CD8-positive, alpha-beta memory T cell (primary cell): Measurements from ENCODE around the gene MBD3. TPM values are rescaled to one million over a fixed set of nuclear protein-coding genes. Genes with fewer than 3 reads are reported as not detected.

Source experiments
- CTCF ChIA-PET: fragments of 350-600 bp; sonication (Branson Sonifier 250); formaldehyde crosslinking; loops from one replicate; lab custom pipeline; 2021; ENCODE audit warnings: antibody characterized with exemption; lab: Charles Lee
- POLR2A ChIA-PET: fragments of 350-600 bp; sonication (Branson Sonifier 250); formaldehyde crosslinking; loops from one replicate; lab custom pipeline; 2021; ENCODE audit warnings: antibody characterized with exemption; lab: Charles Lee
- DNase-seq, 5 donors: peaks; one replicate each; pipeline versions ENCODE4 v3.0.0 to v3.0.0-alpha.2; 2020 to 2022; ENCODE audit warnings: mixed read lengths in 1 of 5
- H3K27ac ChIP-seq: one replicate; pipeline ENCODE4 v1.7.0; 2013; ENCODE audit warnings: low read depth, mild to moderate bottlenecking, low read length, moderate library complexity
- H3K27me3 ChIP-seq: 2 replicates; pipeline ENCODE4 v1.7.0; 2013; ENCODE audit warnings: low read length, mild to moderate bottlenecking; ENCODE audit not compliant: insufficient read depth, poor library complexity, severe bottlenecking
- H3K36me3 ChIP-seq: 2 replicates; pipeline ENCODE4 v1.7.0; 2013; ENCODE audit warnings: mild to moderate bottlenecking, low read length, moderate library complexity; ENCODE audit not compliant: insufficient read depth
- H3K4me1 ChIP-seq: 2 replicates; pipeline ENCODE4 v1.7.0; 2013; ENCODE audit warnings: mild to moderate bottlenecking, low read length, moderate library complexity; ENCODE audit not compliant: insufficient read depth
- H3K4me3 ChIP-seq: 2 replicates; pipeline ENCODE4 v1.7.0; 2013; ENCODE audit warnings: mild to moderate bottlenecking, low read length
- H3K9me3 ChIP-seq: 2 replicates; pipeline ENCODE4 v1.7.0; 2013; ENCODE audit warnings: mild to moderate bottlenecking, low read length
- H3K27ac Mint-ChIP-seq, 8 donors: one replicate each; pipeline ENCODE4 v1.8.0; 2020 to 2021; ENCODE audit warnings: mixed read lengths in 8 of 8, mild to moderate bottlenecking in 6 of 8, inconsistent platforms in 3 of 8, moderate library complexity in 3 of 8
- H3K27me3 Mint-ChIP-seq, 2 donors: one replicate each; pipeline ENCODE4 v1.8.0; 2020 to 2021; ENCODE audit warnings: mixed read lengths in 2 of 2, mild to moderate bottlenecking in 1 of 2, moderate library complexity in 1 of 2
- H3K36me3 Mint-ChIP-seq, 3 donors: one replicate each; pipeline ENCODE4 v1.8.0; 2020 to 2021; ENCODE audit warnings: mixed read lengths in 3 of 3, inconsistent platforms in 1 of 3, mild to moderate bottlenecking in 1 of 3
- H3K4me1 Mint-ChIP-seq, 3 donors: one replicate each; pipeline ENCODE4 v1.8.0; 2020 to 2021; ENCODE audit warnings: mixed read lengths in 3 of 3, inconsistent platforms in 1 of 3, mild to moderate bottlenecking in 1 of 3
- H3K4me3 Mint-ChIP-seq, 7 donors: one replicate each; pipeline ENCODE4 v1.8.0; 2020 to 2021; ENCODE audit warnings: mixed read lengths in 7 of 7, mild to moderate bottlenecking in 6 of 7, moderate library complexity in 4 of 7, inconsistent platforms in 2 of 7
- H3K9me3 Mint-ChIP-seq, 5 donors: one replicate each; pipeline ENCODE4 v1.8.0; 2020 to 2022; ENCODE audit warnings: mixed read lengths in 5 of 5, mild to moderate bottlenecking in 3 of 5, moderate library complexity in 2 of 5, inconsistent platforms in 1 of 5
- polyA plus RNA-seq: library from polyadenylated mRNA; unstranded; fragments of 300-500 nt; fragmentation: Illumina TruSeq; gene quantifications from one replicate; pipeline ENCODE4 v1.2.3, GENCODE V29; 2021
- total RNA-seq, 2 experiments: library from RNA; stranded (reverse); gene quantifications; one replicate each; pipeline ENCODE4 v1.2.3, GENCODE V29; 2021

The MBD3 gene
- total and polyA plus RNA-seq, 3 experiments from 2014 or later = 13.7 to 138 (median 127) TPM

DNA sequence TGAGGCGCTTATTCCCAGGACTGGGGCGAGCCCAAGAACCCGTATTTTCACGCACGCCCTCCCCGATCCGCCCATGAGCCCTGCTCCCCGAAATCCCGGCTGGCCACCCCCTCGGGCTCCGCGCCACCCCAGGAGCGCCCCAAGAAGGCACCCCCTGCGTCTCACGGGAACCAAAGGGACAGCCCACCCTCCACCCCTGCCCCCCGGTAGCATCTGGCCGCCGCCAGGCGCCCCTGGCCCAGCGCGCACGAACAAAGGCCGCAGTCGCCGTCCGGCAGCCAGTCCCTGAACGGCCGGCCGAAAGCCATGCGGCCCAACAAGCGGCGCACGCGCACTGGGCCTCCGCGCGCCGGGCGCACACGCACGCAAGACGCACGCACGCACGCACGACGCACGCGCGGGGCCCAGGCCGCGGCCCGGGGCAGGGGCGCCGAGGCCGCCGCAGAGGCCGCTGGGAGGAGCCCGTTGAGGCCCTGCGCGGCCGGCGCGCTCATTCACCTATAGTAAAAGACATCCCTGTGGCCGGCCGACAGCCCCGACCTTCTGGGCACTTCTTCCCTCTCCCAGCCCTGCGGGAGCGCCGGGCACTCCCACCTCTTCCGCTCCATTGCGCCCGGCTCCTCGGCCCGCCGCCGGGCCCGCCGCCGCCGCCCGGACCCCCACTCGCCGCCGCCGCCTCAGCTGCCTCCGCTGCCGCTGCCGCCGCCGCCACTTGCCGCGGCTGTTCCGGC is 476 bp downstream of the MBD3 start:
- Histone ChIP-seq H3K4me1 (peaks cover 13% of the 10 kb centered on the region), H3K27ac (peak overlapping the region; percentile 80), H3K27me3 (no peaks in the 10 kb centered on the region), H3K9me3 (no peaks in the 10 kb centered on the region), H3K36me3 (peaks cover 2% of the 10 kb centered on the region), H3K4me3 (peak overlapping the region; percentile 87)
- Mint-ChIP-seq H3K4me1 (peaks cover 14 to 23% (median 15%) of the 10 kb centered on the region in 3 donors), H3K9me3 (no peaks in the 10 kb centered on the region), H3K27ac (peak overlapping the region; percentile 79 to 96 (median 90)), H3K4me3 (peak overlapping the region; percentile 84 to 91 (median 86)), H3K27me3 (no peaks in the 10 kb centered on the region), H3K36me3 (peaks cover 0 to 14% (median 0%) of the 10 kb centered on the region in 3 donors)
- ChIA-PET POLR2A (interaction anchor here (0.6 to 1.6 kb wide), 8 partner anchors 10 to 728 kb away, joined by 3 to 21 read pairs (median 5); partner anchors contain the start of genes MEX3D, TCF3 and UQCR11), CTCF (interaction anchor here (0.8 to 1.0 kb wide), 2 partner anchors 14 to 46 kb away, joined by 3 to 5 read pairs; partner anchors contain the start of gene UQCR11)
- DNase-seq = peak; percentile 76 to 88 (median 86)

DNA sequence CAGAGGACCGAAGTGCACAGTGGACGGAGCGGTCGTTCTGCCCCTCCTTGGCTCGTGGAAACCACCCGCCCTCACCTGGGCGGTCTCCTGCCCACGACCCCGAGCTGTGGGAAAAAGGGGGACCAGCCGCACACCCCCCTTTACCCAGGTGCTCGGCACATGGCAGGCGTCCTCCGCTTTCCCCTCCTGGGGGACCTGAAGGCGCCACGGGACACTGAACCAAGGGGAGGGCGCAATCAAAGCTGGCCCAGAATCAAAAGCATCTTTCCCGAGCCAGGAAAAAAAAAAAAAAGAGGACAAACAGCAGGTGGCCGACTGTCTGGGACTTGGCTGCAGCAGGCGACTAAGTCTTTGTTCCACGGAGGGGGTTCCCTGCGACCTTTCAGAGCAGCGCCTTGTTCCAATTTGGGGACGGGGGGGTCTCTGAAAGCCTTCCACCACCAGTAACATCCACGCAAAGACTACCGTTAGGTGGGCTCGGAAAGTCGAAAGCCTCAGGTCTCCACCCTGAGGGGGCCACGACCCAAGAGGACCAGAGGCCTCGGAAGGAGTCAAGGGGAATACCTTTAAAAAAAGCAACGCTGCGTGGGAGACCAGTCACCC is 1.1 kb downstream of the MBD3 start:
- Mint-ChIP-seq H3K27me3 (no peaks in the 10 kb centered on the region), H3K36me3 (peaks cover 0 to 10% (median 0%) of the 10 kb centered on the region in 3 donors), H3K9me3 (no peaks in the 10 kb centered on the region), H3K4me1 (peaks cover 14 to 23% (median 15%) of the 10 kb centered on the region in 3 donors), H3K27ac (peak overlapping the region; percentile 79 to 96 (median 90)), H3K4me3 (peak overlapping the region; percentile 84 to 91 (median 86))
- ChIA-PET CTCF (no interaction called here), POLR2A (interaction anchor here (0.6 kb wide), 1 partner anchor 427 kb away, joined by 3 read pairs; no protein-coding TSS in a partner anchor)
- Histone ChIP-seq H3K4me3 (peak overlapping the region; percentile 87), H3K4me1 (peaks cover 13% of the 10 kb centered on the region), H3K27ac (peak overlapping the region; percentile 80), H3K36me3 (no peaks in the 10 kb centered on the region), H3K9me3 (no peaks in the 10 kb centered on the region), H3K27me3 (no peaks in the 10 kb centered on the region)
- peak in 1 of 5 donors; percentile 44 for DNase-seq

- peaks cover 14 to 28% (median 15%) of the 10 kb centered on the region in 3 donors for H3K4me1 Mint-ChIP-seq
These were observed 1.8 kb downstream of the MBD3 start for GRCh38 chr19:1590641-1591397.

DNA sequence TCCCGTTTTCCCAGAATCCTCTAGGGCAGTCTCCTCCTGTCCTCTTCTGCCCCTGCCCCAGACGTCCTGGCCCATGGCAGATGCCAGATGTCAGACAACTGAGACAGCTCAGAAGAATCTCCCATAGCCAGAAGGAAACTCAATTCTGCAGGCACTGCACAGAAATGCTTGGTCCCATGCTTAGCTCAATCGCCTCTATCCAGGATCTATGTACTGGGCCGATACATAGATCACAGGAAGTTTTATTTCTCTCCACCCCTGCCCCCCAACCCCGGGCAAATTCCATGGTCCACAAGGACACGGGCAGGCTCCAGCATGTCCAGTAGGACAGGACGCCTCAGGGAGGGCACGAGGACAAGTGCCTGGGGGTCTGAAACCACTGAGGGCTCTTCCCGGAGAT is 4.8 kb downstream of the MBD3 start:
- Mint-ChIP-seq H3K4me3 (peak overlapping the region in 1 of 7 donors; percentile 48), H3K4me1 (peaks cover 14 to 30% (median 15%) of the 10 kb centered on the region in 3 donors), H3K36me3 (peaks cover 0 to 25% (median 0%) of the 10 kb centered on the region in 3 donors), H3K27ac (peak overlapping the region in 2 of 8 donors; percentile 17 to 24), H3K9me3 (no peaks in the 10 kb centered on the region), H3K27me3 (no peaks in the 10 kb centered on the region)
- Histone ChIP-seq H3K27me3 (no peaks in the 10 kb centered on the region), H3K4me3 (no peak overlapping the region), H3K9me3 (no peaks in the 10 kb centered on the region), H3K27ac (no peak overlapping the region), H3K4me1 (peaks cover 13% of the 10 kb centered on the region), H3K36me3 (no peaks in the 10 kb centered on the region)
- DNase-seq = no peak
- POLR2A ChIA-PET = no interaction called here
- CTCF ChIA-PET = interaction anchor here (1.4 kb wide), 1 partner anchor 18 kb away, joined by 3 read pairs; the partner anchor contains the start of gene UQCR11

More at GRCh38 chr19:1590641-1591397, 1.8 kb downstream of the MBD3 start:
- DNase-seq = peak in 2 of 5 donors; percentile 35 to 48
- CTCF ChIA-PET = interaction anchor here (1.0 to 1.8 kb wide), 2 partner anchors 12 to 44 kb away, joined by 4 to 5 read pairs; no protein-coding TSS in a partner anchor
- POLR2A ChIA-PET = interaction anchor here (0.6 to 0.7 kb wide), 2 partner anchors 15 to 427 kb away, joined by 3 read pairs; partner anchors contain the start of gene UQCR11
- Mint-ChIP-seq H3K9me3 (no peaks in the 10 kb centered on the region), H3K4me3 (peak overlapping the region; percentile 84 to 91 (median 86)), H3K36me3 (peaks cover 0 to 11% (median 0%) of the 10 kb centered on the region in 3 donors), H3K27me3 (no peaks in the 10 kb centered on the region), H3K27ac (peak overlapping the region; percentile 79 to 96 (median 90))
- peaks cover 13% of the 10 kb centered on the region for H3K4me1 ChIP-seq
- H3K4me3 ChIP-seq = peak overlapping the region; percentile 87
- H3K27me3 ChIP-seq = no peaks in the 10 kb centered on the region
- H3K27ac ChIP-seq = peak overlapping the region; percentile 80
- no peaks in the 10 kb centered on the region for H3K36me3 ChIP-seq
- H3K9me3 ChIP-seq = no peaks in the 10 kb centered on the region

DNA sequence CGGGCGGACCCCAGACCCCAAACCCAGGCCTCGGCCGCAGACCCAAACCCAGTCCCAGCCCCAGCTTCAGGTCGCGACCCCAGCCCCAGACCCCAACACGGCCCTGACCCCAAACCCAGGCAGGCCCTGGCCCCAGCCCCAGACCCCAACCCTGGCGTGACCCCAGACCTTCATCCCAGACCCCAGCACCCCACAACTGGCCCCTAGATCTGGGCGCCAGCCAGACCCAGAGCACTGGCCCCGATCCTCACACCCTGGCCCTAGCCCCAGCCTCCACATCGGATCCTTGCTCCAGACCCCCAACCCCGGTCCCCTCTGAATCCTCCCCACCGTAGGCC is 7.5 kb downstream of the MBD3 start:
- Mint-ChIP-seq H3K9me3 (no peaks in the 10 kb centered on the region), H3K27me3 (no peaks in the 10 kb centered on the region), H3K4me3 (no peak overlapping the region), H3K4me1 (peaks cover 0 to 14% (median 0%) of the 10 kb centered on the region in 3 donors), H3K27ac (no peak overlapping the region), H3K36me3 (peaks cover 0 to 47% (median 2%) of the 10 kb centered on the region in 3 donors)
- ChIA-PET POLR2A (no interaction called here), CTCF (no interaction called here)
- Histone ChIP-seq H3K27ac (no peak overlapping the region), H3K9me3 (no peaks in the 10 kb centered on the region), H3K27me3 (no peaks in the 10 kb centered on the region), H3K4me1 (peaks cover under 1% of the 10 kb centered on the region), H3K36me3 (peaks cover 13% of the 10 kb centered on the region), H3K4me3 (no peak overlapping the region)
- DNase-seq = no peak

GRCh38 chr19:1584500-1585242 is 8.0 kb downstream of the MBD3 start:
- peaks cover 13% of the 10 kb centered on the region for H3K36me3 ChIP-seq
- Mint-ChIP-seq H3K4me3 (no peak overlapping the region), H3K36me3 (peaks cover 0 to 51% (median 3%) of the 10 kb centered on the region in 3 donors), H3K27ac (no peak overlapping the region), H3K27me3 (no peaks in the 10 kb centered on the region), H3K9me3 (no peaks in the 10 kb centered on the region), H3K4me1 (peaks cover 0 to 11% (median 0%) of the 10 kb centered on the region in 3 donors)
- no peaks in the 10 kb centered on the region for H3K27me3 ChIP-seq
- no peaks in the 10 kb centered on the region for H3K9me3 ChIP-seq
- no peak overlapping the region for H3K27ac ChIP-seq
- no peak for DNase-seq
- ChIA-PET CTCF (no interaction called here), POLR2A (no interaction called here)
- no peaks in the 10 kb centered on the region for H3K4me1 ChIP-seq
- no peak overlapping the region for H3K4me3 ChIP-seq

DNA sequence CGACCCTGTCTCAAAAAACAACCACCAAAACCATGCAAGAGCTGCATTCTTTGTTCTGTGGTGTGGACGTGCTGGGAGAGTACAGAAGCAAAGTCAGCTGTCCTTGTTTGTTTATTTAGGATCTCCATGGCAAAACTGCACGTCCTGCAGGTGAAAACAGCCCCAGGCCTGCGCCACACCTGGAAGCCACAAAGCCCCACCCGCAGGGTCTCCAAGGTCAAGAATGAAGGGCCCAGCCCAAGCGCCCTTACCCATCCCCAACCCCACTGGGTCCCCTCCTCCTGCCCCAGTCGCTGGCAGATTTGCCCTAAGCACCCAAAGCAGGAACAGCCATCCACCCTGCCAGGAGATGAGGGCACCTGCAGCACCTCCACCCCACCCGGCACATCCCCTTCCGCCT is 10.5 kb downstream of the MBD3 start:
- ChIA-PET CTCF (no interaction called here), POLR2A (no interaction called here)
- Mint-ChIP-seq H3K36me3 (peaks cover 0 to 67% (median 3%) of the 10 kb centered on the region in 3 donors), H3K9me3 (no peaks in the 10 kb centered on the region), H3K27ac (no peak overlapping the region), H3K4me3 (no peak overlapping the region), H3K4me1 (peaks cover 0 to 7% (median 0%) of the 10 kb centered on the region in 3 donors), H3K27me3 (no peaks in the 10 kb centered on the region)
- H3K4me1 ChIP-seq = no peaks in the 10 kb centered on the region
- H3K9me3 ChIP-seq = no peaks in the 10 kb centered on the region
- no peaks in the 10 kb centered on the region for H3K27me3 ChIP-seq
- H3K36me3 ChIP-seq = peaks cover 13% of the 10 kb centered on the region
- no peak overlapping the region for H3K27ac ChIP-seq
- DNase-seq = no peak
- H3K4me3 ChIP-seq = no peak overlapping the region
